Activated T-helper 1 cell treated with anti-CD3 and anti-CD28 coated beads, Interleukin-12 subunit alpha, Interleukin-12 subunit beta, Interleukin-2, Interleukin-4 antibody, amounts not matched to agents 30 ng/mL and 10 ng/mL and 1 ng/mL, durations not matched to agents 14 hours and 24 hours and 36 hours (primary cell): Measurements from ENCODE around the gene SLC6A6. TPM values are rescaled to one million over a fixed set of nuclear protein-coding genes. Genes with fewer than 3 reads are reported as not detected.

Experiments
- DNase-seq: peaks from one replicate; pipeline ENCODE4 v3.0.0; 2021; ENCODE audit warnings: low spot score
- H3K27ac Mint-ChIP-seq: one replicate; pipeline ENCODE4 v1.8.0; 2021; ENCODE audit warnings: mild to moderate bottlenecking, mixed read lengths
- H3K27me3 Mint-ChIP-seq: one replicate; pipeline ENCODE4 v1.8.0; 2022; ENCODE audit warnings: mild to moderate bottlenecking, moderate library complexity, mixed read lengths; ENCODE audit not compliant: insufficient read depth
- H3K36me3 Mint-ChIP-seq: one replicate; pipeline ENCODE4 v1.8.0; 2021; ENCODE audit warnings: low read depth, mixed read lengths
- H3K4me1 Mint-ChIP-seq: one replicate; pipeline ENCODE4 v1.8.0; 2021; ENCODE audit warnings: low read depth, mixed read lengths
- H3K4me3 Mint-ChIP-seq: one replicate; pipeline ENCODE4 v1.8.0; 2021; ENCODE audit warnings: mild to moderate bottlenecking, moderate library complexity, mixed read lengths
- H3K9me3 Mint-ChIP-seq: one replicate; pipeline ENCODE4 v1.8.0; 2021; ENCODE audit warnings: mixed read lengths
- intact Hi-C: fragments of 100-400 bp; cut with micrococcal nuclease; formaldehyde crosslinking; loops from one replicate; pipeline ENCODE4 v1.15.1; 2024
- total RNA-seq: library from RNA; stranded (reverse); gene quantifications from 2 replicates; pipeline ENCODE4 v1.2.3, GENCODE V29; 2022

SLC6A6 gene
- total RNA-seq, 1 donor from 2014 or later: 45.4 TPM

- no peak for DNase-seq
- Mint-ChIP-seq H3K4me3 (no peak overlapping the region), H3K27ac (peak overlapping the region; percentile 34), H3K9me3 (no peaks in the 10 kb centered on the region), H3K27me3 (no peaks in the 10 kb centered on the region), H3K36me3 (peaks cover 15% of the 10 kb centered on the region), H3K4me1 (peaks cover 48% of the 10 kb centered on the region)
- intact Hi-C loops: no loop called here
These were observed 19.9 kb downstream of the SLC6A6 start for GRCh38 chr3:14422016-14422963.

- Mint-ChIP-seq H3K9me3 (no peaks in the 10 kb centered on the region), H3K4me3 (no peak overlapping the region), H3K27me3 (no peaks in the 10 kb centered on the region), H3K4me1 (peaks cover 57% of the 10 kb centered on the region), H3K27ac (peak overlapping the region; percentile 72), H3K36me3 (peaks cover 13% of the 10 kb centered on the region)
- intact Hi-C loops: no loop called here
- no peak for DNase-seq
These were observed 20.9 kb downstream of the SLC6A6 start for GRCh38 chr3:14423197-14423743.

GRCh38 chr3:14423963-14424362 lies 21.6 kb downstream of the SLC6A6 start:
- Mint-ChIP-seq H3K9me3 (no peaks in the 10 kb centered on the region), H3K27ac (peak overlapping the region; percentile 72), H3K4me3 (peak overlapping the region; percentile 65), H3K36me3 (peaks cover 9% of the 10 kb centered on the region), H3K27me3 (no peaks in the 10 kb centered on the region), H3K4me1 (peaks cover 64% of the 10 kb centered on the region)
- no peak for DNase-seq
- intact Hi-C loops: loop anchor here (1.0 kb wide), 1 partner anchor 8 kb away; no protein-coding TSS in a partner anchor

- Mint-ChIP-seq H3K27me3 (no peaks in the 10 kb centered on the region), H3K27ac (peak overlapping the region; percentile 80), H3K36me3 (peaks cover 9% of the 10 kb centered on the region), H3K4me1 (peaks cover 74% of the 10 kb centered on the region), H3K9me3 (no peaks in the 10 kb centered on the region), H3K4me3 (peak overlapping the region; percentile 65)
- no peak for DNase-seq
- intact Hi-C loops: loop anchor here (1.0 kb wide), 1 partner anchor 7 kb away; no protein-coding TSS in a partner anchor
These were observed 22.5 kb downstream of the SLC6A6 start for GRCh38 chr3:14424711-14425580.

- Mint-ChIP-seq H3K9me3 (no peaks in the 10 kb centered on the region), H3K27ac (peak overlapping the region; percentile 80), H3K36me3 (peaks cover 8% of the 10 kb centered on the region), H3K27me3 (no peaks in the 10 kb centered on the region), H3K4me1 (peaks cover 80% of the 10 kb centered on the region), H3K4me3 (peak overlapping the region; percentile 56)
- intact Hi-C loops: no loop called here
- DNase-seq: peak; percentile 35
These were observed 23.3 kb downstream of the SLC6A6 start for GRCh38 chr3:14425581-14426304.

- peak overlapping the region; percentile 77 for H3K27ac Mint-ChIP-seq
- no peaks in the 10 kb centered on the region for H3K9me3 Mint-ChIP-seq
- peaks cover 85% of the 10 kb centered on the region for H3K4me1 Mint-ChIP-seq
- H3K4me3 Mint-ChIP-seq: peak overlapping the region; percentile 52
- peaks cover 7% of the 10 kb centered on the region for H3K36me3 Mint-ChIP-seq
- no peak for DNase-seq
- intact Hi-C loops: no loop called here
- no peaks in the 10 kb centered on the region for H3K27me3 Mint-ChIP-seq
These were observed 23.9 kb downstream of the SLC6A6 start for GRCh38 chr3:14426305-14426620.

- intact Hi-C loops: no loop called here
- Mint-ChIP-seq H3K9me3 (no peaks in the 10 kb centered on the region), H3K27me3 (no peaks in the 10 kb centered on the region), H3K27ac (peak overlapping the region; percentile 46), H3K4me3 (no peak overlapping the region), H3K4me1 (peaks cover 96% of the 10 kb centered on the region), H3K36me3 (peaks cover 2% of the 10 kb centered on the region)
- no peak for DNase-seq
These were observed 26.0 kb downstream of the SLC6A6 start for GRCh38 chr3:14428087-14429033.

GRCh38 chr3:14429237-14429636 lies 26.8 kb downstream of the SLC6A6 start:
- intact Hi-C loops: no loop called here
- Mint-ChIP-seq H3K4me3 (no peak overlapping the region), H3K9me3 (no peaks in the 10 kb centered on the region), H3K36me3 (peaks cover 6% of the 10 kb centered on the region), H3K27me3 (no peaks in the 10 kb centered on the region), H3K4me1 (peaks cover 96% of the 10 kb centered on the region), H3K27ac (peak overlapping the region; percentile 80)
- DNase-seq: no peak

GRCh38 chr3:14429640-14430039 lies 27.2 kb downstream of the SLC6A6 start:
- intact Hi-C loops: loop anchor here (10.0 kb wide), 1 partner anchor 515 kb away; the partner anchor contains the start of gene NR2C2
- peak overlapping the region; percentile 80 for H3K27ac Mint-ChIP-seq
- H3K4me3 Mint-ChIP-seq: peak overlapping the region; percentile 16
- no peak for DNase-seq
- no peaks in the 10 kb centered on the region for H3K27me3 Mint-ChIP-seq
- H3K9me3 Mint-ChIP-seq: no peaks in the 10 kb centered on the region
- H3K4me1 Mint-ChIP-seq: peaks cover 96% of the 10 kb centered on the region
- peaks cover 7% of the 10 kb centered on the region for H3K36me3 Mint-ChIP-seq

GRCh38 chr3:14430053-14430452 lies 27.6 kb downstream of the SLC6A6 start:
- DNase-seq: no peak
- H3K27ac Mint-ChIP-seq: peak overlapping the region; percentile 67
- intact Hi-C loops: loop anchor here (10.0 kb wide), 1 partner anchor 515 kb away; the partner anchor contains the start of gene NR2C2
- peaks cover 7% of the 10 kb centered on the region for H3K36me3 Mint-ChIP-seq
- H3K4me3 Mint-ChIP-seq: no peak overlapping the region
- no peaks in the 10 kb centered on the region for H3K27me3 Mint-ChIP-seq
- peaks cover 96% of the 10 kb centered on the region for H3K4me1 Mint-ChIP-seq
- H3K9me3 Mint-ChIP-seq: no peaks in the 10 kb centered on the region

GRCh38 chr3:14430706-14431451 lies 28.5 kb downstream of the SLC6A6 start:
- Mint-ChIP-seq H3K36me3 (peaks cover 7% of the 10 kb centered on the region), H3K4me1 (peaks cover 93% of the 10 kb centered on the region), H3K4me3 (peak overlapping the region; percentile 76), H3K27ac (peak overlapping the region; percentile 97), H3K27me3 (no peaks in the 10 kb centered on the region), H3K9me3 (no peaks in the 10 kb centered on the region)
- intact Hi-C loops: loop anchor here (10.0 kb wide), 1 partner anchor 514 kb away; the partner anchor contains the start of gene NR2C2
- DNase-seq: no peak
